Measurements from ENCODE around the gene KDM8. TPM values are rescaled to one million over a fixed set of nuclear protein-coding genes. Genes with fewer than 3 reads are reported as not detected.

The KDM8 gene
- total RNA-seq, 2 donors from 2014 or later, result 1.5 to 9.0 TPM

- H3K27me3 ChIP-seq (replicated peaks; ENCODE audit: insufficient read depth), result no peaks in the 10 kb centered on the region
- H3K27ac ChIP-seq, result no peak overlapping the region
- H3K4me1 ChIP-seq (ENCODE audit: control insufficient read depth in 1 of 2, low read depth in 2 of 2), result peaks cover 4 to 29% of the 10 kb centered on the region in 2 donors
- no peak for TF ChIP-seq CTCF (IDR thresholded peaks at IDR 0.05)
- H3K4me3 ChIP-seq, result no peak overlapping the region
- H3K36me3 ChIP-seq, result peaks cover 10% of the 10 kb centered on the region
- DNase-seq (ENCODE audit: low spot score) (no peak), ATAC-seq (ENCODE audit: insufficient number of reproducible peaks, low FRiP score, low read depth) (no peak)
- H3K9me3 ChIP-seq, result no peaks in the 10 kb centered on the region
These were observed 48.9 kb downstream of the KDM8 start for GRCh38 chr16:27252206-27252585.

- DNase-seq (ENCODE audit: low spot score) (no peak), ATAC-seq (ENCODE audit: insufficient number of reproducible peaks, low FRiP score, low read depth) (peak; percentile 91)
- Histone ChIP-seq H3K27ac (peak overlapping the region; percentile 63 to 66), H3K4me3 (no peak overlapping the region), H3K36me3 (peaks cover 10% of the 10 kb centered on the region), H3K4me1 (ENCODE audit: control insufficient read depth in 1 of 2, low read depth in 2 of 2) (peaks cover 4 to 38% of the 10 kb centered on the region in 2 donors), H3K27me3 (replicated peaks; ENCODE audit: insufficient read depth) (no peaks in the 10 kb centered on the region), H3K9me3 (no peaks in the 10 kb centered on the region)
- TF ChIP-seq CTCF (IDR thresholded peaks at IDR 0.05), result no peak
These were observed 50.2 kb downstream of the KDM8 start for GRCh38 chr16:27253526-27253930.

- no peak overlapping the region for H3K4me3 ChIP-seq
- peaks cover 4 to 46% of the 10 kb centered on the region in 2 donors for H3K4me1 ChIP-seq (ENCODE audit: control insufficient read depth in 1 of 2, low read depth in 2 of 2)
- no peak for TF ChIP-seq CTCF (IDR thresholded peaks at IDR 0.05)
- H3K27me3 ChIP-seq (replicated peaks; ENCODE audit: insufficient read depth), result no peaks in the 10 kb centered on the region
- H3K9me3 ChIP-seq, result no peaks in the 10 kb centered on the region
- ATAC-seq (ENCODE audit: insufficient number of reproducible peaks, low FRiP score, low read depth) (no peak), DNase-seq (ENCODE audit: low spot score) (no peak)
- peaks cover 10% of the 10 kb centered on the region for H3K36me3 ChIP-seq
- peak overlapping the region; percentile 41 to 66 for H3K27ac ChIP-seq
These were observed 51.0 kb downstream of the KDM8 start for GRCh38 chr16:27254262-27254811.

- peaks cover 4 to 46% of the 10 kb centered on the region in 2 donors for H3K4me1 ChIP-seq (ENCODE audit: control insufficient read depth in 1 of 2, low read depth in 2 of 2)
- no peak for DNase-seq (ENCODE audit: low spot score)
- no peak overlapping the region for H3K4me3 ChIP-seq
- peaks cover 10% of the 10 kb centered on the region for H3K36me3 ChIP-seq
- no peak for ATAC-seq (ENCODE audit: insufficient number of reproducible peaks, low FRiP score, low read depth)
- TF ChIP-seq CTCF (IDR thresholded peaks at IDR 0.05), result no peak
- no peaks in the 10 kb centered on the region for H3K27me3 ChIP-seq (replicated peaks; ENCODE audit: insufficient read depth)
- no peak overlapping the region for H3K27ac ChIP-seq
- H3K9me3 ChIP-seq, result no peaks in the 10 kb centered on the region
These were observed 53.5 kb downstream of the KDM8 start for GRCh38 chr16:27256861-27257260.

GRCh38 chr16:27257271-27257670 lies 53.9 kb downstream of the KDM8 start:
- Histone ChIP-seq H3K4me1 (ENCODE audit: control insufficient read depth in 1 of 2, low read depth in 2 of 2) (peaks cover 4 to 46% of the 10 kb centered on the region in 2 donors), H3K9me3 (no peaks in the 10 kb centered on the region), H3K4me3 (no peak overlapping the region), H3K27ac (no peak overlapping the region), H3K27me3 (replicated peaks; ENCODE audit: insufficient read depth) (no peaks in the 10 kb centered on the region), H3K36me3 (peaks cover 10% of the 10 kb centered on the region)
- no peak for TF ChIP-seq CTCF (IDR thresholded peaks at IDR 0.05)
- ATAC-seq (ENCODE audit: insufficient number of reproducible peaks, low FRiP score, low read depth) (no peak), DNase-seq (ENCODE audit: low spot score) (no peak)

Data from thoracic aorta (tissue), 2 donors.